ENCODE data around the gene FILIP1.

The FILIP1 gene

GRCh38 chr6:75326557-75327258 lies 166.9 kb downstream of the FILIP1 start:
- DNase-seq = no peak

DNA sequence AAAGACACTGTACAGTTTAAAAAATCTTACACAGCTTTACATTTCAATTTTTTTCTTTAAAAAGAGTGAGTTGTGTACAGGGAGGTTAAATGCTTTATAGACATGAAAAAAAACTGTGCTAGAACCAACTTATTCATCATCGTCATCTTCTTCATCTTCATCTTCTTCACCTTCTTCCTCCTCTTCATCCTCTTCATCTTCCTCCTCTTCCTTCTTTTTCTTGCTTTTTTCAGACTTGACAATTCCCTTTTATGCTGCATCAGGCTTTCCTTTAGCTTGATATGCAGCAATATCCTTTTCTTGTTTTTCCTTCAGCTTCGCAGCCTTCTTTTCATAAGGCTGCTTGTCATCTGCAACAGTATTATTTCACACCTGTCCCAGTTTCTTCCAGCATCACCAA lies 174.7 kb downstream of the FILIP1 start:
- no peak for DNase-seq

GRCh38 chr6:75317503-75318206 lies 175.9 kb downstream of the FILIP1 start:
- no peak for DNase-seq

- DNase-seq = no peak
Measured at GRCh38 chr6:75315978-75316377, 177.6 kb downstream of the FILIP1 start.

GRCh38 chr6:75308250-75308988 lies 185.2 kb downstream of the FILIP1 start:
- no peak for DNase-seq

DNA sequence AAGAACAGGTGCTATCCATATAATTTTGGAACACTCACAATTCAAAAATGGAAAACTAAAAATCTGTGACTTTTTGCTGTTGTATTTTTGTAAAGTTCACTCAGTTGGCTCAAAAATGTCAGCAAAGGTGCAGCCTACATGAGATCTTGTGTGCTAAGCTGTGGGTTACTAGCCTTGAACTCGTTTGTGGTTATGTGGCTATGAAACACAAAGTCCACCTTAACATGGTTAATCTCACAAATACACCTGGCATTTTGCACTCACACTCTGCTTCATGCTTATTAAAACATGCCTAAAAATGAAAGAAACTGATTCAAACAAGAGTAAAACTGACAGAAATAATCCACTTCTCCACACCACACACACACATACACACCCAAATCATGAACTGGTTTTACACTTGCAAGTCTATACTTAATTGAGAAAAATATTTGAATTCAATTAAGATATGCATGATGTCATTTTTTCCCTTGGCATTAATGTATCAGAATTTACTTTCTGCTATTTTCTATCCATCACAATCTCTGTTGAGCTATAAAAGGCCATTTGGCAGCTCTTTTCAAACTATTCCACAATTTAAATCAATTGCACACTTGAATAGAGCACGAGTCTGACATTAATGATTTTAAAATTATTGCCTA lies 186.1 kb downstream of the FILIP1 start:
- no peak for DNase-seq

GRCh38 chr6:75306064-75306463 lies 187.5 kb downstream of the FILIP1 start:
- no peak for DNase-seq

DNA sequence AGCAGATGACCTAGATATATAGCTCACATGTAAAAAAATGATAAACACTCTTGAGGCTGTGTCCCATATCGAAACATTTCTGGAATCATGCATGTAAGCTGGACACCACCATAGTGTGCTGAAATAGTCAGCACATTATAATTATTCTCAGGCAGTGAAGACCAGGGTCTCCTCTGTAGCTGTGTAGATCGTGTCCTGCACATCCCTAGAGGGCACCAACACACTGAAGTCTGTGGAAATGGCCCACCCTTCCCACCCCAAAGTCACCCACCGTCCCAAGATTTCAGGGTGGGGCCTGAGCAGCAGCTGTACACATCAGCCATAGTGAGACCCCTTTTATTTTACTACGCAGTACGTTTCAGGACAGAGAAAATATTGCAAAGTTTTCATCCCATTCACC lies 188.0 kb downstream of the FILIP1 start:
- no peak for DNase-seq

DNA sequence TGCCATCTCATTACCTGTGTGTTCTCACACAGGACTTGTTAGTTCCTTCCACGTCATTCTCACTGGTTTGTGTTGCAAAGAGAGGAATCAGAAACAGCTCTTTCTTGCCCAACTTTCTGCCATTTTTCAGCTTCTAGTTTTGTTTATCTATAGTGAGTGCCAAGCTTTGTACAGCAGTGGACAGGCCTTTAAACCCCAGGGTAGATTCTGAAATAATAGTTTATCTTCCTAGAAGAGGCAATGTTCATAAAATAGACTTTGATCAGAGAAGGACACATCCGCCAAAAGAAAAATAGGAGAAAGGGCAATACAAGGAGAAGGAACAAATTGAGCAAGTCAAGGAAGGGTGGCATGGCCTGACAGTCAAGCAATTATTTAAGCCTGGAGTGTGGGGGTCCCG lies 191.3 kb downstream of the FILIP1 start:
- DNase-seq = no peak

- DNase-seq = no peak
Measured at GRCh38 chr6:75301537-75301936, 192.1 kb downstream of the FILIP1 start.

- DNase-seq = no peak
Measured at GRCh38 chr6:75301088-75301487, 192.5 kb downstream of the FILIP1 start.

- DNase-seq = no peak
Measured at GRCh38 chr6:75300531-75300855, 193.1 kb downstream of the FILIP1 start.

DNA sequence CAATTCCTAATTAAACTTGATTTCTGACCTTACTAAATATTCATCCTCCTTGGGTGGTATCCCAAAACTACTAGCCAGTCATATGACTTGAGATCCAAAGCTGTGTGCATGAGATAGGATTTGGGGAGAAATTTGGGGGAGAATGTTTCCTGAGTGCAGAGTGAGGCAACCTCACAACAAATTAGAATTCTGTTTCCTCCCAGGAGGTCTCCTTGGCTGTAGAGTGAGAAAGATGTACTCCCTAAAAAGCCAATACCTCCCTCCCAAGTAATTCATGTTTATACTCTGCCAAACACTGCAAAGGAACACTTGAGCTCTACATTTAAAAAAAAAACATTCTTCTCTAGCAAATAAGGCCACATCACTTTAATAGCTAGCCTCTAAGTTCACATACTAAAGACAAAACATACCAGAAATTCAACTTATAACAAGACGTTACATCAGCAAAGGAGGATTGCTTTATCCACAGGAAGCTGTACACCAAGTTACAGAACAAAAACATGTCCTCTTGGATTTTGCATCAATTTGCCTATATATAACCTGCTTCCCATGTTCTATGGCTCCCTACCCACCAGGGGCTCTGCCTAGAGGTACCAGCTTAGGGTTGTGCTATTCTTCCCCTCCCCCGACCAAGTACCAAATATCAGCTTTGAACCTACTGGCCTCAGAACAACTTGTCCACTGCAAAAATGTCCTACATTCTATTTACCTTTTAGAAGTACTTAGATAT lies 193.6 kb downstream of the FILIP1 start:
- DNase-seq = no peak

GRCh38 chr6:75296811-75297779 lies 196.5 kb downstream of the FILIP1 start:
- no peak for DNase-seq

DNA sequence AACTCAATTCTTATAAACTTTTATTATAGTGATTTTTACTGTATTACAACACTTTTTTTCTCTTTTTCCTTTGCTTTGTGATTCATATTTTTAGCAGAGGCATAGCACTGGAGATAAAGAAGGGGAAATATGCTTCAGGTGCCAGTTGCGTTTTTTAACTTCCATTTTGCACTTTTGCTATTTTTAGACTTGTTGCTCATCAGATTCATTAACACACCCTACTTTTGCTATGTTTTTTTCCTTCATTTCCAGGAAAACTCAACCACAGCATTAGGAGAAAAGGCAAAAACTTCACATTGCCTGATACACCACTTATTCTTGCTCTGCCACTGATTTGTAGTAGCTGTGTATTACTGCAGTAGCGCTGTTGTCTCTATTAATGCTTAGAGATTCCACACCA lies 201.0 kb downstream of the FILIP1 start:
- DNase-seq = no peak

DNA sequence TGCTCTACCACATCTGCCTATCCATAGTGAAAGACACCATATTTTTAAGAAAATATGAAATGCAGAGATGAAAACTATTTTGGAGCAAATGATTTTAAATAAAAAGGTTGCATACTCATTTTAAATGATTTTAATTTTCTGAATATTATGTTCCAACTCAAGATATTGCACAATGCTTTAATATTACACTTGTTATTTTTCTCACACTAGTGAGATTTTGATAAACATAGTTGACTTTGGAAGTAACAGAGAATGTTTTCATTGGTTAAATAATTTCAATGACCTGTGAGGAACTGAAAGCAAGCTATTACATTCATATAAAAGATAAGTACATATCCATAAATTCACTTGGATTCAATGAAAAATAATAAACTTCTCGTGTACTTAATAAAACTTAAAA lies 201.9 kb downstream of the FILIP1 start:
- DNase-seq = no peak

DNA sequence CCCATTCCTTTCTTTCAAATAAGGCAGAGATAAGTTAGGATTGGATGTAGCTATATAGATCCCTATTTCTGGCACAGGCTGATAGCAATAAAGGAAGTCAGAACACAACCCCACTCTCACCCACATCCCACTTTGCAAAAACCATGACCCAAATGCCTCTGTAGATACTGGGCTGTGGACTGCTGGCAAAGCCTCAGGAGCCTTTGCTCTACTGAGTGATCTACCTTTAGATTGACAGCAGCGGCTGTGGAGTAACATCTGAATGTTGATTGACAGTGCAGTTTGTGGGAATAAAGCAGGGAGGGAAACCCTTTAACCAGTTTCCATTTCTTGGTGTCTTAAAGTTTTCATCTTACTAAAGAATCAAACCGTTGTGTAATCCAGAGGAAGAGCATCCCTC lies 202.3 kb downstream of the FILIP1 start:
- no peak for DNase-seq

DNA sequence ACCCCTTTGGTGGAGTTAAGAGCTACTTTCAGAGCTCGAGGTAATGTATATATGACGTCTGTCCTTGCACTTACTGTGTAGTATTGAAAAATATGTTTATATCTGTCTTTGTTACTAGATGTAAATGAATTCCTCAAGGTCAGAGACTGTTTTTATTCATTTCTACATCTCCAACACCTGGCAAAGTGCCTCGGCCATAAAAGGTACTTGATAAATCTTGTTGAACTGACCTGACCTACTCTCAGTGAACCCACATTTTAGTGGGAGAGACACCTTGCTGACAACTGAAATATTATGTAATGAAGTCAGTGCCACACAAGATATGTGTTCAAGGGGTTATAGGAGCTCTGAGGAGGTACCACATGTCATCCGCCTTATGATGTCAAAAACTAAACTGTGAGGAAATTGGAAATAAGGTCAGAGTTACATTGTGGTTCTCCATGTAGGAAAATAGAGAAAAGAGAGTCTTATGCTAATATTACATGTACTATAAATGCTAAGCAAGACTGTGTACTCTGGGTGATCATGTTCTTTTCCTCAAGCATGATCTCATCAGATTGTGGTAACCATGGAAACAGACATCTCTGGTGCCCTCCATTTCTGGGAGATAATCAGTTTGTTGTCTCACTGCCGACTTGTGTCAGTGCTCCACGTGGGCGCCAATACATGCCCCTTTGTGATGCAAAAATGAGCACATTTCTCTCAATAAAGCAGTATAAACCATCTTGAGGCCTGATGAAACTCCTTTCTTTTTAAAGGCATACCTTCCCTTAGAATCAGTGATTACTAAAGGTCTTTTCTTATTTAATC lies 203.3 kb downstream of the FILIP1 start:
- no peak for DNase-seq

DNA sequence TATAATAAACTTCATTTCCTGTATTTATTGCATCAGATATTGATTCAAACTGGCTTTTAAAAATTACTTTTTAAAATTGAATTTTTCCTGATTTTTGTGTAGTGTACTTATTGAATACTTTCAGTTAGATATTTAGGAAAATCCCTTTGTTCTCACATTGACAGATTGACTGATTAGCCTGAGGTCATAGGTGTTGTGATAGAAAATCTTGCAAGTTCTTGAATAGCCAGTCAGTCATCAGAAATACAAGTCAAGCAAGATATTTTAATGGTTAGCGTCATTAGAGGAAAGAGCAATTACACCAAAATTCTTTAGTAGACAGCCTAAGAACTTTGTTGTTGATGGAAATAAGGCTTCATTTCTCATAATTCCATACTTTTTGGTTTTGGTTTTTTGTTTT lies 205.6 kb downstream of the FILIP1 start:
- DNase-seq = no peak

DNA sequence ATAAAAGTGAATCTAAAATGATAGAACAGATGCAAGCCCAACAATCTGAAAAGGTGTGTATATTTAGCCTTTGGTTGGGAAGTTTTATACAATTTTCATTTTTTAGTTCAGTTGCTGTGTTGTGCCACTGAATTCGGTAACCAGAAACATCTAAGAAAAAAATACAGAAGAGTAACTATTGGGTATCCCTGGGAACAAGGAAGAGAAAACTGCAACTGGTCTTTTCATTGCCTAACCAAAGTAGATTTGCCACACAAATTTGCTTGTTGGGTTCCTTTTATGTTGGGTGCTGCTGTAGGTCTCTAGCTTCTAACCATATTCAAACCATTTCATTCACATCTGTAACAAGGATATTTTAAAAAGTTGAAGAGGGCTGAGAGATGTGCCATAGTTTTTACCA lies 206.2 kb downstream of the FILIP1 start:
- no peak for DNase-seq

DNA sequence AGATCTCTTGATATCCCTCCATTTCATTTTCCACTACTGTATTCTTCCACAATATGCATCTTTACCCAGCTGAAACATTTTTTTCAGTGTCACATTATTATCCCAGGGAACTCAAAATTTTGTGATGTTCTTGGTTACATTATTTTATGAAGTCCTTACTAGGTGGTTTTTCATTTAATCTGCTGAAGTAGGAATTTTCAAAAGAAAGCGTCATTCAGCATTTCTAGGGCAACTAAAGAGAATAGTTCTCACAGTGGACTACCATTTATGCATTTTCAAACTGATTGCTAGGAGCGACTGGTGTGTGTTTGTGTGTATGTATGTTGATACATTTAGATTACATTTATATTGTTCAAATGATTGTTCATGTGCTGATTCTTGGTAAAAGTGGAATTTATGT lies 206.6 kb downstream of the FILIP1 start:
- DNase-seq = no peak

Data from activated CD4-positive, alpha-beta T cell treated with anti-CD3 and anti-CD28 coated beads, Interleukin-2, amount 50 U/mL, for 48 hours (primary cell).